NT2/D1 (cell line): Measurements from ENCODE around the gene ELFN2.

ENCODE experiments used
- DNase-seq: peaks from one replicate; pipeline ENCODE4 v3.0.0-alpha.2; 2011; ENCODE audit warnings: low read depth, low spot score
- H3K27me3 ChIP-seq: 2 replicates; pipeline ENCODE4 v1.6.0; 2011; ENCODE audit warnings: mild to moderate bottlenecking; ENCODE audit not compliant: insufficient read length, insufficient read depth
- H3K36me3 ChIP-seq: 2 replicates; pipeline ENCODE4 v1.6.1; 2011; ENCODE audit warnings: mild to moderate bottlenecking, low read length, mixed read lengths; ENCODE audit not compliant: insufficient read depth, insufficient read length
- H3K4me1 ChIP-seq: 2 replicates; pipeline ENCODE4 v1.5.1; 2011; ENCODE audit not compliant: insufficient read depth, insufficient read length
- H3K4me3 ChIP-seq: 2 replicates; pipeline ENCODE4 v1.5.1; 2011; ENCODE audit warnings: low read depth; ENCODE audit not compliant: insufficient read length
- H3K9ac ChIP-seq: 2 replicates; pipeline ENCODE4 v1.6.0; 2011; ENCODE audit warnings: low read depth; ENCODE audit not compliant: insufficient read length
- H3K9me3 ChIP-seq: 2 replicates; pipeline ENCODE4 v1.5.1; 2011; ENCODE audit warnings: mild to moderate bottlenecking, low read length; ENCODE audit not compliant: insufficient read depth
- SUZ12 ChIP-seq: IDR thresholded peaks from 2 replicates; pipeline ENCODE4 v1.6.1; 2011; ENCODE audit not compliant: insufficient read length, insufficient read depth; ENCODE audit errors: extremely low read depth
- YY1 ChIP-seq: IDR thresholded peaks from 2 replicates; pipeline ENCODE4 v1.6.1; 2011; ENCODE audit not compliant: insufficient read length, insufficient read depth
- ZNF274 ChIP-seq: IDR thresholded peaks from 2 replicates; pipeline ENCODE4 v1.6.1; 2011; ENCODE audit warnings: mild to moderate bottlenecking, low read depth, low read length

Gene ELFN2

DNA sequence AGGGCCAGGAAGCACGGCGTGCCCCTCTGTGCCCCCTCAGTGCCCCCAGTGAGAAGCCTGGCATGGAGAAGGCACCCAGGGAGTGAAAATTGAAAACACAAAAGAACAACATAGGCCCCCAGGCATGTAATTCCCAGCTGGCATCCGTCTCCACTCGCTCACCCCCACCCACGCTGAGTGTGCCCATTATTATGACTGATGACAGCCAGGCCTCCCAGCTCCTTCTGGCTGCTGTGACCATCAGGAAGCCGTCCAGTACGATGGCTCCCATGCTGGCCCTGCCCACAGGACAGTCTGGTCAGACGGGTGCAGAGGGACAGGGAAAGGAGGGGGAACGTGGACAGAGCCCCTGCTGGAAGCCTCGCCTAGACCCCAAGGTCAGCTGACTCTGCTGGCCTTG, 30.1 kb downstream of the ELFN2 start:
- no peak overlapping the region for H3K4me3 ChIP-seq
- no peaks in the 10 kb centered on the region for H3K36me3 ChIP-seq
- peaks cover 12% of the 10 kb centered on the region for H3K4me1 ChIP-seq
- no peak for TF ChIP-seq SUZ12
- no peak for TF ChIP-seq ZNF274
- no peak for TF ChIP-seq YY1
- H3K9ac ChIP-seq: no peak overlapping the region
- no peaks in the 10 kb centered on the region for H3K9me3 ChIP-seq
- DNase-seq: no peak
- H3K27me3 ChIP-seq: no peaks in the 10 kb centered on the region

GRCh38 chr22:37396488-37397084, 30.7 kb downstream of the ELFN2 start:
- DNase-seq: no peak
- Histone ChIP-seq H3K9me3 (no peaks in the 10 kb centered on the region), H3K4me3 (no peak overlapping the region), H3K27me3 (no peaks in the 10 kb centered on the region), H3K4me1 (peaks cover 12% of the 10 kb centered on the region), H3K9ac (no peak overlapping the region), H3K36me3 (no peaks in the 10 kb centered on the region)
- TF ChIP-seq ZNF274 (no peak), YY1 (no peak), SUZ12 (no peak)

DNA sequence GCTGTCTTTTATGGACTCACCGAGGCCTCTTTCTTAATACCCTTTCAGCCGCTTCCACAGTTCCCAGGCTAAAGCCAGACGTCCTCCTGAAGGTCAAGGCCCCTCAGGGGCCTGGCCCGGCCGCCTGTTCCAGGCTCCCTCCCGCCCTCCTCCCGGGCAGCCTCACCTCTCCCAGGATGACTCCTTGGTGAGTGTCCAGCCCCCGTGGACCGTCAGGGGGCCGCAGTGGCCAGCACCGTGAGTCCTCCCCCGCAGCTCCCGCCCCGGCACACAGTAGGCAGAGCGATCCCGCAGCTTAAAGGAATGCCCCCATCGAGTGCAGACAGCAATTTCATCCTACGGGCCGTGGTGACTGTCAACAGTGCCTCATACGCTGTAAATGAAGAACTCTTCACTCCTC, 32.9 kb downstream of the ELFN2 start:
- no peaks in the 10 kb centered on the region for H3K27me3 ChIP-seq
- DNase-seq: no peak
- TF ChIP-seq ZNF274: no peak
- TF ChIP-seq SUZ12: no peak
- no peak for TF ChIP-seq YY1
- no peak overlapping the region for H3K9ac ChIP-seq
- H3K4me1 ChIP-seq: peaks cover 13% of the 10 kb centered on the region
- no peak overlapping the region for H3K4me3 ChIP-seq
- H3K9me3 ChIP-seq: no peaks in the 10 kb centered on the region
- no peaks in the 10 kb centered on the region for H3K36me3 ChIP-seq

DNA sequence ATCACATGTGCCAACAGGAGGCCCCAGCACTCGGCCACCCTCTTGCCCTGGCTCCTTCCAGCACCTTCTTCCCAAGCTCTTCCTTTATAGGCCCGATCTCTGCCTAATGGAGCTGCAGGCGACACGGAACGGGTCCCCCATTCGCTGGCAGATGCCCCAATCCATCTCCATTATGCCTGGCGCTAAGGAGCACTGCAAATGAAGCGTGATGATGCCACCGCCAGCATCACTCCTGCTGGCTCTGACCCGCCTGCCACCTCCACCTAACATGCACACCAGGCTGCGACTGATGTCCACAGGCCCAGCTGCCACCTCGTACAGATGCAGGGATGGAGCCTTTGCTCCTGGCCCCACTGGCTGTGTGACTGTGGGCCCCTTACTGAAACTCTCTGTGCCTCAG, 33.5 kb downstream of the ELFN2 start:
- TF ChIP-seq SUZ12: no peak
- TF ChIP-seq YY1: no peak
- no peak for TF ChIP-seq ZNF274
- DNase-seq: no peak

DNA sequence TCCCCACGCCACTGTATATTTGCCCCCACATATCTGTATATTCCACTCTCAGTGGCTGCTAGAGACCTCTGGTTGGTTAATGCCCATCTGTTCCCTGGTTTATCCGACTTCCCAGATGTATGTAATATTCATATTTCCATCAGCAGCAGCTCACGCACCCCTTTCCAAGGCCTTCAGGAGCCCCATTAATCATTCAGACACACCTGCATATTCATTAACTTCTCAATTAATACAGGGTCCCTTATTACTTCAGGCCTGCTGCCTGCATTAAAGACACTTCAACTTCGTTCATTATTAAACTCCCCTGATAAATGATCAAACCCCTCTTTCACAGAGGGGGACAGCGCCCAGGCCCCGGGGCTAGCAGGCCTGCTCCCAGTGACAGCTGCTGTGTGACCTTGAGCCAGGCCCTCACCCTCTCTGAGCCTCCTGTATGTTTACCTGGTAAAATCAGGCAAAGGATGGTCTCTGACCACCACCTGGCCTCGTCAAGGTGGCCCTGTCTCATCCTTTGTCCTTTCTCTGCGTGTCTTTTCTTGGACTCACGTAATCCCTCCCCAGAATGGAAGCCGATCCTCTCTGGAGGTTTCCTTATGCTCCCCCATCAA, 34.5 kb downstream of the ELFN2 start:
- Histone ChIP-seq H3K9me3 (no peaks in the 10 kb centered on the region), H3K4me3 (no peak overlapping the region), H3K36me3 (no peaks in the 10 kb centered on the region), H3K9ac (no peak overlapping the region), H3K4me1 (peaks cover 9% of the 10 kb centered on the region), H3K27me3 (no peaks in the 10 kb centered on the region)
- DNase-seq: no peak
- TF ChIP-seq SUZ12 (no peak), ZNF274 (no peak), YY1 (no peak)

More for the DNA sequence above, 33.5 kb downstream of the ELFN2 start:
- H3K9ac ChIP-seq: no peak overlapping the region
- H3K4me1 ChIP-seq: peaks cover 12% of the 10 kb centered on the region
- no peaks in the 10 kb centered on the region for H3K36me3 ChIP-seq
- H3K4me3 ChIP-seq: no peak overlapping the region
- H3K27me3 ChIP-seq: no peaks in the 10 kb centered on the region
- H3K9me3 ChIP-seq: no peaks in the 10 kb centered on the region

- no peaks in the 10 kb centered on the region for H3K36me3 ChIP-seq
- no peaks in the 10 kb centered on the region for H3K27me3 ChIP-seq
- no peaks in the 10 kb centered on the region for H3K9me3 ChIP-seq
- H3K4me1 ChIP-seq: peaks cover 9% of the 10 kb centered on the region
- no peak overlapping the region for H3K9ac ChIP-seq
- DNase-seq: no peak
- H3K4me3 ChIP-seq: no peak overlapping the region
- TF ChIP-seq YY1: no peak
- no peak for TF ChIP-seq SUZ12
- no peak for TF ChIP-seq ZNF274
These were observed 35.6 kb downstream of the ELFN2 start for GRCh38 chr22:37391702-37392101.

- Histone ChIP-seq H3K9me3 (no peaks in the 10 kb centered on the region), H3K27me3 (no peaks in the 10 kb centered on the region), H3K36me3 (no peaks in the 10 kb centered on the region), H3K4me3 (no peak overlapping the region), H3K4me1 (peaks cover 6% of the 10 kb centered on the region), H3K9ac (no peak overlapping the region)
- TF ChIP-seq SUZ12: no peak
- TF ChIP-seq ZNF274: no peak
- no peak for TF ChIP-seq YY1
- no peak for DNase-seq
These were observed 37.2 kb downstream of the ELFN2 start for GRCh38 chr22:37390075-37390474.

DNA sequence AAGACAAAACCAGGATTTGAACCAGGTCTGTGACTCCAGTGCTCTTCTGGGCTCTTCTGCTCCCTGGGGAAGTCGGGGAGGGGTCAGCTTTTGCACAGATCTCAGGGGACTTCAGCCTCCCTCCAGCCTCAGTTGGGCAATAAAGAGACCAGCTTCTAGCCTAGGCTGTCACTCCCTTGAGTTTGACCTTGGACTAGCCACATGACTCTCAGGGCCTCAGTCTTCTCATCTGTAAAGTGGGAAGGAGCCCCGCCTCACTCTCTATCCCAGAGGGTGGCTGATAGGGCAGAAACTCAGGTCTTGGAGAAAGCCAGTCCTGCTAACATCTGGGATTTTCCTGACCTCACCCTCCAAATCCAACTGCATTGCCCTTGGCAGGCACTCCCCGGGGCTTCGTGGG, 38.7 kb downstream of the ELFN2 start:
- DNase-seq: no peak
- Histone ChIP-seq H3K4me3 (no peak overlapping the region), H3K9ac (no peak overlapping the region), H3K36me3 (no peaks in the 10 kb centered on the region), H3K9me3 (no peaks in the 10 kb centered on the region), H3K4me1 (peaks cover 4% of the 10 kb centered on the region), H3K27me3 (no peaks in the 10 kb centered on the region)
- TF ChIP-seq ZNF274: no peak
- TF ChIP-seq SUZ12: no peak
